HG03159 (cell line): Measurements from ENCODE around the gene GABRA4.

Experiments used
- ATAC-seq: cut with Tn5 transposase; IDR thresholded peaks from one replicate; pipeline ENCODE4 v1.9.1; 2021; ENCODE audit warnings: mild to moderate bottlenecking, moderate library complexity; ENCODE audit not compliant: unreplicated experiment

Gene GABRA4

GRCh38 chr4:46931981-46932380 lies 61.4 kb downstream of the GABRA4 start:
- ATAC-seq, result peak; percentile 77

GRCh38 chr4:46930891-46931290 lies 62.5 kb downstream of the GABRA4 start:
- ATAC-seq, result no peak

- no peak for ATAC-seq
Observed at GRCh38 chr4:46927201-46927600, 66.2 kb downstream of the GABRA4 start.

- no peak for ATAC-seq
Observed at GRCh38 chr4:46924789-46925529, 68.4 kb downstream of the GABRA4 start.

GRCh38 chr4:46922205-46922604 lies 71.2 kb downstream of the GABRA4 start:
- no peak for ATAC-seq

- ATAC-seq, result no peak
Observed at GRCh38 chr4:46909078-46909477, 84.3 kb downstream of the GABRA4 start, which contains the start of gene COX7B2. COX7B2 (minus strand) TSS chr4:46909245; CDS start chr4:46735192, 174,053 bp downstream.

- ATAC-seq, result no peak
Observed at GRCh38 chr4:46908148-46908547, 85.2 kb downstream of the GABRA4 start.

GRCh38 chr4:46900082-46900481 lies 93.3 kb downstream of the GABRA4 start:
- no peak for ATAC-seq

- ATAC-seq, result no peak
Observed at GRCh38 chr4:46894826-46895225, 98.6 kb downstream of the GABRA4 start.

GRCh38 chr4:46890056-46890455 lies 103.3 kb downstream of the GABRA4 start:
- ATAC-seq, result no peak

GRCh38 chr4:46889410-46889809 lies 104.0 kb downstream of the GABRA4 start:
- ATAC-seq, result no peak

GRCh38 chr4:46886711-46887110 lies 106.7 kb downstream of the GABRA4 start:
- peak; percentile 53 for ATAC-seq

GRCh38 chr4:46878641-46879040 lies 114.7 kb downstream of the GABRA4 start:
- no peak for ATAC-seq

- ATAC-seq, result no peak
Observed at GRCh38 chr4:46874811-46875210, 118.6 kb downstream of the GABRA4 start.

- ATAC-seq, result no peak
Observed at GRCh38 chr4:46870411-46870810, 123.0 kb downstream of the GABRA4 start.
